ENCODE measurements around the gene HGFAC.
"Not testable (repeated sequence)": the region's sequence is repeated elsewhere in the genome, so short reads cannot be mapped to it uniquely, and the experiment has no call there.

HGFAC gene

DNA sequence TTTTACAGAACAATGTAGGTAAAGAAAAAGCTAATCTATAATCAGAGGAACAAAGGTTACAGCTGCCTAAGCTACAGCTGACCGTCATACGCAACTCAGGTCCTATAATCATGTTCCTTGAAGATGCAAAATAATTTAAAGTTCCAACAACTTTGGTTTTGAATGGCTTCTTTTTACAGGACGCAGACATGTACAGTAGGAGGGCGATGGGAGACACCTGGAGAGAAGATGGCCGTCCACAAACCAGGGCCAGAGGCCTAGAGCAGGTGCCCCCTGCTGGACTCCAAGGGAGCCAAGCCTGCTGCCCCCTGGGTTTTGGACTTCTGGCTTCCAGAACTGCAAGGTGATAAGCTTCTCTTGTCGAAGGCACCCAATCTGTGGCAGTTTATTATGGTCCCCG lies 10.6 kb downstream of the HGFAC start:
- peak; percentile 47 for TF ChIP-seq CTCF (IDR thresholded peaks at IDR 0.05; ENCODE audit: low read length, missing control alignments)
- H3K4me3 ChIP-seq (replicated peaks; ENCODE audit: low read depth, low read length) = no peak overlapping the region
- DNase-seq (ENCODE audit: low read depth) = peak; percentile 7

DNA sequence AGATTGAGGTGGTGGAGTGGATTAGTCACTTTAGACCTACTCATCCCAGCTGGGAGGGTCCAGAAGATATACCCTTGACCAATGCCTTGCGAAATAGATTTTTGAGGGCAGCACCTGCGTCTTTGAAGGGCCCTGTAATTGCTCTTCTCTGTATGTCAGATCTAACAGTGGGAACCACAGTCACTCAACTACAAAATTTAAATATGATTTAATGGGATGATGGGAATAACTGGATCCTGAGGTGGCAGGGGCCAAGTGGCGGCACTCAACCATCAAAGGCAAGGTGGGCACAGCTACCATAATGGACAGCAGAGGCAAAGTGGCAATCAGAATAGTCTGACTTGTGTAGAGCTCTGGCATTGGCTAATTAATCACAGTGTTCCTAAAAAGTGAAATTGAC lies 13.8 kb downstream of the HGFAC start:
- not testable (repeated sequence) for H3K4me3 ChIP-seq (replicated peaks; ENCODE audit: low read depth, low read length)

GRCh38 chr4:3458371-3458770 lies 16.6 kb downstream of the HGFAC start:
- DNase-seq (ENCODE audit: low read depth) = no peak
- no peak overlapping the region for H3K4me3 ChIP-seq (replicated peaks; ENCODE audit: low read depth, low read length)
- TF ChIP-seq CTCF (IDR thresholded peaks at IDR 0.05; ENCODE audit: low read length, missing control alignments) = no peak

More for the DNA sequence above, 13.8 kb downstream of the HGFAC start:
- not testable (repeated sequence) for DNase-seq (ENCODE audit: low read depth)

DNA sequence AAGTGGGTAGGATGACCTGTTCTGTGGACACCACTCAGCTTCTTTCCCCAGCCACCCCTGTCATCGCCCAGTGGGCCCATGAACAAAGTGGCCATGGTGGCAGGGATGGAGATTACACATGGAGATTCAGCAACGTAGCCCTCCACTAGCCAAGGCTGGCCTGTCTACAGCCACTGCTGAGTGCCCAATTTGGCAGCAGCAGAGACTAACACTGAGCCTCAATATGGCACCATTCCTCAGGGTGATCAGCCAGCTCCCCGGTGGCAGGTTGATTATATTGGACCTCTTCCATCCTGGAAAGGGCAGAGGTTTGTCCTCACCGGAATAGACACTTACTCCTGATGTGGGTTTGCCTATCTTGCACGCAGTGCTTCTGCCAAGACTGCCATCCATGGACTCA lies 17.4 kb downstream of the HGFAC start:
- DNase-seq (ENCODE audit: low read depth); H3K4me3 ChIP-seq (replicated peaks; ENCODE audit: low read depth, low read length): not testable (repeated sequence)

GRCh38 chr4:3460926-3461325 lies 19.2 kb downstream of the HGFAC start:
- TF ChIP-seq CTCF (IDR thresholded peaks at IDR 0.05; ENCODE audit: low read length, missing control alignments) = no peak
- H3K4me3 ChIP-seq (replicated peaks; ENCODE audit: low read depth, low read length) = no peak overlapping the region
- DNase-seq (ENCODE audit: low read depth) = no peak

GRCh38 chr4:3461515-3462291 lies 19.9 kb downstream of the HGFAC start:
- no peak for TF ChIP-seq CTCF (IDR thresholded peaks at IDR 0.05; ENCODE audit: low read length, missing control alignments)
- peak; percentile 20 for DNase-seq (ENCODE audit: low read depth)
- H3K4me3 ChIP-seq (replicated peaks; ENCODE audit: low read depth, low read length) = no peak overlapping the region

DNA sequence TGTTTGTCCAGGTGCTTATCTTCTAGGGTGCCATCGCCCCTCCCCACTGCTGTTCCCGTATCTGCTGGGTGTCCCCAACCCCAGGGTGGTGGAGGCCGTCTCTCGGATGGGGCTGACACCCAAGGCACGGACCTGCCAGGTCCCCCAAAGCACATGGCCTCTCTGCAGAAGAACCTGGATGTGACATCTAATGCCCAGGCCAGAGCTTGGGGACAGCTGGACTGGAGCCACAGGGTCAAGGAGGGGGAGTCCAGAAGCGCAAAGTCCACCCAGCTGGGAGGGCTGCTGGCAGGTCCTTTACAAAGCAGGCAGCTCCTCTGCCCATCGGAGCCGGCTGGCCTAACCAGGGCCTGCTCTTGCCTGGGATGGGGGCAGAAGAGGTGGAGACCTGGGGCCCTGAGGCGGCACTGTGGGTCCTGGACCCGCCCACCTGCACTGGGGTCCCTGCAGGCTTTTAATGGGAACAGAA lies 20.6 kb downstream of the HGFAC start:
- no peak for DNase-seq (ENCODE audit: low read depth)
- no peak overlapping the region for H3K4me3 ChIP-seq (replicated peaks; ENCODE audit: low read depth, low read length)
- TF ChIP-seq CTCF (IDR thresholded peaks at IDR 0.05; ENCODE audit: low read length, missing control alignments) = no peak

DNA sequence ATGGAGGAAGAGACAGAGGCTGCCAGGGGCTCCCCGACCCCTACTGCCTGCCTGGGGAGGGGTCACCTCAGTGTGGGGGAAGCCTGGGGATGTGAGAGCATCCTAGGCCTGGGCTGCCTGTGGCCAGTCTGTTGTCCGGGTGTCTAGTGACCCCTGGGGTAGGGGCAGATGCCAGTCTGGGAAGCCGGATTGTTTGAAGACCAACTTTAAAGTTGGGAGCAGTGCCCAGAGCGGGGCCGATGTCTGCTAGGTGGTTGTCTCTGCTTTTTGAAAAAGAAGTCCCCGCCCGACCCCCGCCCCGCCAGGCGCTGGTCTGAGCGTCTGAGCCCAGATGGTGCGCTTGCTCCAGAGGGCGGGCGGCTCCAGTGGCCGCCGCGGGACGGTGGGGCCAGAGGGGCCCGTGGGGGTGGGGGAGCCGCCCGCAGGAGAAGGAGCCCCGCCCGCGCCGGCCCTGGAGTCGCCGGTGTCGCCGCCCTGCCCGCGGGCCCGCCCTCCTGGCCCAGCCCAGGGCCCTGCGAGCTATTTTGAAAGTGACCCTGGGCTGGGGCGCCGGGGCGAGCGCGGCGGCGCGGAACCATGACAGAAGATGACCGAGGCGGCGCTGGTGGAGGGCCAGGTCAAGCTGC lies 21.1 kb downstream of the HGFAC start, which contains the start of gene DOK7:
TSS of gene DOK7 (plus strand) at position 517 of the 626 bp plus-strand sequence. CDS start at position 587, 70 bp downstream.
- no peak within 1 kb of the TSS for H3K4me3 ChIP-seq (replicated peaks; ENCODE audit: low read depth, low read length)
- DNase-seq (ENCODE audit: low read depth) = no peak
- no peak for TF ChIP-seq CTCF (IDR thresholded peaks at IDR 0.05; ENCODE audit: low read length, missing control alignments)

Data from fibroblast of pulmonary artery (primary cell).